ENCODE measurements around the gene NOLC1. TPM values are rescaled to one million over a fixed set of nuclear protein-coding genes. Genes with fewer than 3 reads are reported as not detected.

NOLC1 gene
- total RNA-seq, 4 donors from 2014 or later: 19.0 to 149 (median 34.2) TPM

DNA sequence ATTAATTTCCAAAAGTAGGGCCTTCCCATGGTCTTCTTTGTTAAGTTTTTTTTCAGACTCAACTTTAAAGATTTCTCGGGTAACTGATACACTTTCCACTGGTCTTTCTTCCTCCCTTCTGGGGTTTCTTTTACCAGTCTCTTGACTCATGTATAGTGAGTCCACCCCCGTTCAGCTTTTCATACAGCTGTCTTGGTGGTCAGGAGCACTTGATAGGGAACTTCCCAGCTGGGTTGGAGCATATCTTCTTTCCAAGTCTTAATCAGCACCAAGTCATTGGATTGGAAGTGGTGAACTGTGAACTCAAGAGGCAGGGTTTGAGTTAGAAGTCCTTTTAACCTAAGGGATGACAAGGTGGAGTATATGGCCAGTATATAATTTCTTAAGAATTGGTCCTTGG is 44.7 kb downstream of the NOLC1 start:
- Histone ChIP-seq H3K27ac (no peak overlapping the region), H3K36me3 (no peaks in the 10 kb centered on the region), H3K4me1 (no peaks in the 10 kb centered on the region), H3K27me3 (no peaks in the 10 kb centered on the region), H3K9me3 (no peaks in the 10 kb centered on the region), H3K4me3 (no peak overlapping the region)
- TF ChIP-seq POLR2A (IDR thresholded peaks at IDR 0.05) (no peak), CTCF (IDR thresholded peaks at IDR 0.05) (no peak)
- no peak for DNase-seq

GRCh38 chr10:102198027-102198426 is 45.8 kb downstream of the NOLC1 start:
- Histone ChIP-seq H3K27me3 (no peaks in the 10 kb centered on the region), H3K4me1 (no peaks in the 10 kb centered on the region), H3K4me3 (no peak overlapping the region), H3K9me3 (no peaks in the 10 kb centered on the region), H3K27ac (no peak overlapping the region), H3K36me3 (no peaks in the 10 kb centered on the region)
- no peak for TF ChIP-seq POLR2A (IDR thresholded peaks at IDR 0.05)
- TF ChIP-seq CTCF (IDR thresholded peaks at IDR 0.05): no peak
- DNase-seq: no peak

DNA sequence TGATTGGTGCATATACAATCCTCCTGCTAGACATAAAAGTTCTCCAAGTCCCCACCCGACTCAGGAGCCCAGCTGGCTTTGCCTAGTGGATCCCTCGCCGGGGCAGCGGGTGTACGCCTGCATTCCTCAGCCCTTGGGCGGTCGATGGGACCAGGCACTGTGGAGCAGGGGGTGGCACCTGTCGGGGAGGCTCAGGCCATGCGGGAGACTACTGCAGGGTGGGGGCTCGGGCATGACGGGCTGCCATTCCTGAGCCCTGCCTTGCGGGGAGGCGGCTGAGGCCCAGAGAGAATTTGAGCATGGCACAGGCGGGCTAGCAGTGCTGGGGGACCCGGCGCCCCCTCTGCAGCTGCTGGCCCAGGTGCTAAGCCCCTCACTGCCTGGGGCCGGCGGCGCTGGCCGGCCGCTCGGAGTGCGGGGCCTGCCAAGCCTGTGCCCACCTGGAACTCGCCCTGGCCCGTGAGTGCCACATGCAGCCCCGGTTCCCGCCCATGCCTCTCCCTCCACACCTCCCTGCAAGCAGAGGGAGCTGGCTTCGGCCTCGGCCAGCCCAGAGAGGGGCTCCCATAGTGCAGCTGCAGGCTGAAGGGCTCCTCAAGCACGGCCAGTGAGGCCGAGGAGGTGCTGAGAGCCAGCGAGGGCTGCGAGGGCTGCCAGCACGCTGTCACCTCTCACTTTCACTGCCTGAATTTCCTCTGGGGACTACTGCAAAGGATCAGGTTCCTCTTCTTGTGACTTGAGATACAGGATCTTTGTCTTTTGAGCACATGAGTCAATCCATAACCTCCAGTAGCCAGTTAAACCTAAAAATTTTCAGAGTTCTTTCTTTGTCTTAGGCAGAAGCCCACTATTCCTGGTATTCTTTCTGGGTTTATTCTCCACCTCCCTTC is 48.8 kb downstream of the NOLC1 start:
- Histone ChIP-seq H3K9me3 (peaks cover 0 to 11% (median 3%) of the 10 kb centered on the region in 4 donors), H3K27ac (no peak overlapping the region), H3K4me1 (no peaks in the 10 kb centered on the region), H3K4me3 (no peak overlapping the region), H3K27me3 (no peaks in the 10 kb centered on the region), H3K36me3 (no peaks in the 10 kb centered on the region)
- TF ChIP-seq CTCF (IDR thresholded peaks at IDR 0.05) (no peak), POLR2A (IDR thresholded peaks at IDR 0.05) (no peak)
- DNase-seq: no peak

GRCh38 chr10:102202386-102202785 is 50.2 kb downstream of the NOLC1 start:
- no peak overlapping the region for H3K27ac ChIP-seq
- no peak overlapping the region for H3K4me3 ChIP-seq
- no peak for TF ChIP-seq CTCF (IDR thresholded peaks at IDR 0.05)
- TF ChIP-seq POLR2A (IDR thresholded peaks at IDR 0.05): no peak
- no peaks in the 10 kb centered on the region for H3K27me3 ChIP-seq
- H3K4me1 ChIP-seq: no peaks in the 10 kb centered on the region
- no peak for DNase-seq
- H3K36me3 ChIP-seq: no peaks in the 10 kb centered on the region
- H3K9me3 ChIP-seq: peaks cover 0 to 11% (median 3%) of the 10 kb centered on the region in 4 donors

- Histone ChIP-seq H3K9me3 (peaks cover 0 to 10% (median 3%) of the 10 kb centered on the region in 4 donors), H3K4me3 (no peak overlapping the region), H3K36me3 (no peaks in the 10 kb centered on the region), H3K27me3 (no peaks in the 10 kb centered on the region), H3K4me1 (no peaks in the 10 kb centered on the region), H3K27ac (no peak overlapping the region)
- TF ChIP-seq POLR2A (IDR thresholded peaks at IDR 0.05): no peak
- no peak for TF ChIP-seq CTCF (IDR thresholded peaks at IDR 0.05)
- DNase-seq: no peak
These were observed 56.3 kb downstream of the NOLC1 start for GRCh38 chr10:102208311-102209035.

All from Peyer's patch (tissue), 4 donors.